ENCODE measurements around the gene LYST. TPM values are rescaled to one million over a fixed set of nuclear protein-coding genes. Genes with fewer than 3 reads are reported as not detected.

Gene LYST
- total and polyA plus RNA-seq, 2 of the 4 experiments (the other 2 are of a cell fraction) = 2.2 to 7.2 TPM

DNA sequence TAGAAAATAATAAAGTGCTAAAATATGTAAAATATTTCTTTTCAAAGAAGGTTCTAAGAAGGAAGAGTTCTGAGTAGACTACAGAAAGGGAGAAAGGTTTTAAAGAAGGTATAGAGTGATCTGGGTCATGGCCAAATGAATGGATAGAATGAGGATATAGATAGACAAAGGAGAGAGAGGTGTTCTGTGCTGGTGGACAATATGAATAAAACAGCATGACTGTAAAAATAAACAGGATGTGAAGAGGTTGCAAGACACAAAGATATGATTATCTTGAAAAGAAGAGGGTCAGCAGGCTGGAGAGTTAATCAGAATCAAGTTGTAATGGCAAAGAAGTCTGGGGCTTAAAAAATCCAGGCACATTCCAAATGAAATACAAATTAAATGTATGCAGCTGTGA is 130.4 kb downstream of the LYST start:
- Histone ChIP-seq H2AK9ac (replicated peaks; ENCODE audit: low read depth, low read length, poor library complexity) (no peak overlapping the region), H3K4me2 (ENCODE audit: low read depth, low read length) (no peak overlapping the region), H3K4me3 (ENCODE audit: insufficient read depth, low read depth, low read length) (no peak overlapping the region), H2BK20ac (ENCODE audit: low read depth, low read length) (no peak overlapping the region), H4K5ac (ENCODE audit: low read depth, low read length) (no peak overlapping the region), H3K9me3 (ENCODE audit: control insufficient read depth, insufficient read depth, low read length) (no peaks in the 10 kb centered on the region), H3K18ac (ENCODE audit: low read depth, low read length) (no peak overlapping the region), H3K23ac (ENCODE audit: low read depth, low read length) (no peak overlapping the region), H2BK5ac (ENCODE audit: low read depth, low read length, poor library complexity, severe bottlenecking) (no peak overlapping the region), H2BK15ac (ENCODE audit: low read depth, low read length) (no peak overlapping the region; the same call in 2 of the 3 replicates), H2AFZ (replicated peaks; ENCODE audit: low read length, poor library complexity) (no peak overlapping the region), H3K14ac (replicated peaks; ENCODE audit: low read depth, low read length) (0 out of 2 replicates have a peak overlapping the region, but pooled peaks have one; percentile 9), H3K4ac (ENCODE audit: low read depth, low read length) (no peak overlapping the region), H4K20me1 (ENCODE audit: insufficient read depth, low read length) (no peaks in the 10 kb centered on the region), H3K9ac (ENCODE audit: low read depth, low read length) (no peak overlapping the region), H2BK120ac (ENCODE audit: low read depth, low read length) (no peak overlapping the region), H4K91ac (ENCODE audit: insufficient read depth, low read depth, low read length) (no peak overlapping the region), H3K9me1 (ENCODE audit: insufficient read depth, low read length) (no peaks in the 10 kb centered on the region; the same call in 1 of the 2 replicates), H3K27ac (ENCODE audit: insufficient read depth, low read length) (no peak overlapping the region), H3K36me3 (ENCODE audit: control insufficient read depth, insufficient read depth, low read length) (no peaks in the 10 kb centered on the region), H4K8ac (ENCODE audit: low read depth in 2 of 2, low read length in 2 of 2) (no peak overlapping the region; a peak in 1 of 4 replicates), H3K4me1 (ENCODE audit: control insufficient read depth, insufficient read depth, low read length) (peaks cover 2% of the 10 kb centered on the region), H2AK5ac (ENCODE audit: low read depth, low read length) (no peak overlapping the region), H3K56ac (ENCODE audit: extremely low read depth, insufficient read depth, low read length) (no peak overlapping the region), H3K79me1 (ENCODE audit: low read depth in 1 of 2, low read length in 2 of 2) (peaks cover 3 to 11% of the 10 kb centered on the region in 2 experiments; a peak in 2 of 4 replicates), H3K27me3 (ENCODE audit: control insufficient read depth, insufficient read depth, low read length) (no peaks in the 10 kb centered on the region)
- peak; percentile 13 for DNase-seq
- dilution Hi-C loops (cut with HindIII; ENCODE audit: low sequenced_read_pairs, unreplicated experiment) (no loop called here), in situ Hi-C loops (cut with MboI; ENCODE audit: low sequenced_read_pairs) (no loop called here), intact Hi-C loops (cut with micrococcal nuclease) (no loop called here)
- no peak for TF ChIP-seq MAFK (IDR thresholded peaks at IDR 0.05; ENCODE audit: low read depth, low read length)
- no peak for TF ChIP-seq FOS (IDR thresholded peaks at IDR 0.05; ENCODE audit: low read depth, low read length)
- TF ChIP-seq RAD21 (IDR thresholded peaks at IDR 0.05; ENCODE audit: low read length) = no peak
- no peak for TF ChIP-seq CHD1 (IDR thresholded peaks at IDR 0.05; ENCODE audit: low read depth, low read length)
- no peak for TF ChIP-seq ELK1 (IDR thresholded peaks at IDR 0.05; ENCODE audit: borderline replicate concordance, low read depth, low read length)
- no peak for TF ChIP-seq CEBPB (IDR thresholded peaks at IDR 0.05; ENCODE audit: low read depth, low read length)
- no peak for TF ChIP-seq RCOR1 (IDR thresholded peaks at IDR 0.05; ENCODE audit: insufficient replicate concordance, low read length)
- TF ChIP-seq MAZ (IDR thresholded peaks at IDR 0.05; ENCODE audit: borderline replicate concordance, low read depth, low read length) = no peak
- TF ChIP-seq, protein P1, sequence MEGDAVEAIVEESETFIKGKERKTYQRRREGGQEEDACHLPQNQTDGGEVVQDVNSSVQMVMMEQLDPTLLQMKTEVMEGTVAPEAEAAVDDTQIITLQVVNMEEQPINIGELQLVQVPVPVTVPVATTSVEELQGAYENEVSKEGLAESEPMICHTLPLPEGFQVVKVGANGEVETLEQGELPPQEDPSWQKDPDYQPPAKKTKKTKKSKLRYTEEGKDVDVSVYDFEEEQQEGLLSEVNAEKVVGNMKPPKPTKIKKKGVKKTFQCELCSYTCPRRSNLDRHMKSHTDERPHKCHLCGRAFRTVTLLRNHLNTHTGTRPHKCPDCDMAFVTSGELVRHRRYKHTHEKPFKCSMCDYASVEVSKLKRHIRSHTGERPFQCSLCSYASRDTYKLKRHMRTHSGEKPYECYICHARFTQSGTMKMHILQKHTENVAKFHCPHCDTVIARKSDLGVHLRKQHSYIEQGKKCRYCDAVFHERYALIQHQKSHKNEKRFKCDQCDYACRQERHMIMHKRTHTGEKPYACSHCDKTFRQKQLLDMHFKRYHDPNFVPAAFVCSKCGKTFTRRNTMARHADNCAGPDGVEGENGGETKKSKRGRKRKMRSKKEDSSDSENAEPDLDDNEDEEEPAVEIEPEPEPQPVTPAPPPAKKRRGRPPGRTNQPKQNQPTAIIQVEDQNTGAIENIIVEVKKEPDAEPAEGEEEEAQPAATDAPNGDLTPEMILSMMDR (conservative IDR thresholded peaks at IDR 0.05; ENCODE audit: low read depth, low read length) = no peak
- no peak for TF ChIP-seq BHLHE40 (IDR thresholded peaks at IDR 0.05; ENCODE audit: low read depth, low read length)
- TF ChIP-seq MXI1 (IDR thresholded peaks at IDR 0.05; ENCODE audit: borderline replicate concordance, low read depth, low read length) = no peak
- no peak for TF ChIP-seq POLR2A (IDR thresholded peaks at IDR 0.05; ENCODE audit: low read depth, low read length)
- TF ChIP-seq NFE2L2 (IDR thresholded peaks at IDR 0.05; ENCODE audit: low read depth, low read length) = no peak
- no peak for TF ChIP-seq RFX5 (IDR thresholded peaks at IDR 0.05; ENCODE audit: low read depth, low read length)
- POLR2A ChIA-PET (ENCODE audit: unreplicated experiment) = no interaction called here
- no peak for ATAC-seq (ENCODE audit: low read depth)
- CTCF ChIA-PET = no interaction called here
- BruUV-seq (replicated peaks) = no TSS peak

Measured in IMR-90 (cell line).